GM23338 (cell line): ENCODE data around the gene MYH6.

Experiments used
- CREB1 ChIP-seq: fragments of 250-450 bp; sonication (Bioruptor Pico); IDR thresholded peaks from 2 replicates; pipeline ENCODE4 v1.5.0; 2020; ENCODE audit warnings: low read depth, mild to moderate bottlenecking, moderate library complexity
- EZH2 ChIP-seq: fragments of 200-600 bp; sonication (generic); IDR thresholded peaks from one replicate; pipeline ENCODE4 v1.8.0; 2017; ENCODE audit warnings: antibody characterized with exemption, mild to moderate bottlenecking, low read depth; ENCODE audit not compliant: unreplicated experiment
- EZH2phosphoT487 ChIP-seq: fragments of 200-600 bp; sonication (generic); IDR thresholded peaks from one replicate; pipeline ENCODE4 v1.8.1; 2018; ENCODE audit warnings: antibody characterized with exemption; ENCODE audit not compliant: unreplicated experiment
- JUNB ChIP-seq: IDR thresholded peaks from one replicate; pipeline ENCODE4 v1.6.1; 2016; ENCODE audit warnings: antibody characterized with exemption; ENCODE audit not compliant: unreplicated experiment
- NANOG ChIP-seq: IDR thresholded peaks from 2 replicates; pipeline ENCODE4 v1.6.1; 2016; ENCODE audit warnings: antibody characterized with exemption, borderline replicate concordance
- POLR2AphosphoS5 ChIP-seq: IDR thresholded peaks from 2 replicates; pipeline ENCODE4 v1.6.1; 2016; ENCODE audit warnings: antibody characterized with exemption, low read depth
- STAT1 ChIP-seq: IDR thresholded peaks from one replicate; pipeline ENCODE4 v1.6.1; 2016; ENCODE audit warnings: antibody characterized with exemption; ENCODE audit not compliant: unreplicated experiment
- ZNF114 ChIP-seq: fragments of 250-450 bp; sonication (Bioruptor Pico); IDR thresholded peaks from 2 replicates; pipeline ENCODE4 v1.5.0; 2020; ENCODE audit warnings: mild to moderate bottlenecking, moderate library complexity
- ZNF331 ChIP-seq: fragments of 250-450 bp; sonication (Bioruptor Pico); IDR thresholded peaks from 2 replicates; pipeline ENCODE4 v1.5.0; 2020; ENCODE audit warnings: low read depth, mild to moderate bottlenecking, moderate library complexity
- TF ChIP-seq, protein P1 (sequence below), 2 experiments: fragments of 200-600 bp in 1 of 2; sonication (generic) in 1 of 2; conservative IDR thresholded peaks; 2 replicates each; pipeline versions ENCODE4 v1.5.1 to v1.6.1; 2016 to 2017; ENCODE audit warnings: antibody characterized with exemption in 2 of 2, low read depth in 2 of 2, mild to moderate bottlenecking in 2 of 2, moderate library complexity in 1 of 2
- TF ChIP-seq, protein P2 (sequence below): IDR thresholded peaks from one replicate; pipeline ENCODE4 v1.6.1; 2018; ENCODE audit warnings: antibody characterized with exemption; ENCODE audit not compliant: unreplicated experiment
- TF ChIP-seq, protein P3 (sequence below): IDR thresholded peaks from 2 replicates; pipeline ENCODE4 v1.6.1; 2016; ENCODE audit warnings: antibody characterized with exemption
- TF ChIP-seq, protein P4 (sequence below): fragments of 250-450 bp; sonication (Bioruptor Pico); IDR thresholded peaks from 2 replicates; pipeline ENCODE4 v1.5.0; 2020; ENCODE audit warnings: mild to moderate bottlenecking, moderate library complexity

DNA sequence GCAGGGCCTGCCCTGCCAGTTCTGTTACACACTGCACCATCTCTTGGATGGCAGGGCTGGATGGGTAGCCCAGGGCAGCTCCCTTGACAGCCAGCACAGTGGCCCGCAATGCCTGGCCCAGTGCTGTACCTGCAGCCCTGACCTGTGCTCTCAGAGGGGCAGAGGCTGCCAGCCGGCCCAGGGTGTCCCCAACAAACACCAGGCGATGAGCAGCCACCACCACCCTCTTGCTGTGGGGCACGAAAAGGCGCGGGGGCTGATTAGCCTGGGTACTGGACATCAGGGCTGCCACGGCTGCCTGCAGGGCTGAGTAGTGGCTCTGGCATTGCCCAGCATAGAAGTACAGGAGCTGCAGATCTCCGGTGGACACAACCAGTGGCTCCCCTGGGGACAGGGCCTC, 50.8 kb downstream of the MYH6 start:
- TF ChIP-seq, protein P1, sequence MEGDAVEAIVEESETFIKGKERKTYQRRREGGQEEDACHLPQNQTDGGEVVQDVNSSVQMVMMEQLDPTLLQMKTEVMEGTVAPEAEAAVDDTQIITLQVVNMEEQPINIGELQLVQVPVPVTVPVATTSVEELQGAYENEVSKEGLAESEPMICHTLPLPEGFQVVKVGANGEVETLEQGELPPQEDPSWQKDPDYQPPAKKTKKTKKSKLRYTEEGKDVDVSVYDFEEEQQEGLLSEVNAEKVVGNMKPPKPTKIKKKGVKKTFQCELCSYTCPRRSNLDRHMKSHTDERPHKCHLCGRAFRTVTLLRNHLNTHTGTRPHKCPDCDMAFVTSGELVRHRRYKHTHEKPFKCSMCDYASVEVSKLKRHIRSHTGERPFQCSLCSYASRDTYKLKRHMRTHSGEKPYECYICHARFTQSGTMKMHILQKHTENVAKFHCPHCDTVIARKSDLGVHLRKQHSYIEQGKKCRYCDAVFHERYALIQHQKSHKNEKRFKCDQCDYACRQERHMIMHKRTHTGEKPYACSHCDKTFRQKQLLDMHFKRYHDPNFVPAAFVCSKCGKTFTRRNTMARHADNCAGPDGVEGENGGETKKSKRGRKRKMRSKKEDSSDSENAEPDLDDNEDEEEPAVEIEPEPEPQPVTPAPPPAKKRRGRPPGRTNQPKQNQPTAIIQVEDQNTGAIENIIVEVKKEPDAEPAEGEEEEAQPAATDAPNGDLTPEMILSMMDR (conservative IDR thresholded peaks at IDR 0.05; ENCODE audit: low read depth in 2 of 2): no peak
- TF ChIP-seq POLR2AphosphoS5 (no peak), EZH2 (no peak), CREB1 (CRISPR knock-in tag) (no peak), NANOG (no peak), EZH2phosphoT487 (no peak), STAT1 (no peak), JUNB (no peak), ZNF331 (CRISPR knock-in tag) (no peak), ZNF114 (CRISPR knock-in tag) (no peak)
- TF ChIP-seq, protein P2, sequence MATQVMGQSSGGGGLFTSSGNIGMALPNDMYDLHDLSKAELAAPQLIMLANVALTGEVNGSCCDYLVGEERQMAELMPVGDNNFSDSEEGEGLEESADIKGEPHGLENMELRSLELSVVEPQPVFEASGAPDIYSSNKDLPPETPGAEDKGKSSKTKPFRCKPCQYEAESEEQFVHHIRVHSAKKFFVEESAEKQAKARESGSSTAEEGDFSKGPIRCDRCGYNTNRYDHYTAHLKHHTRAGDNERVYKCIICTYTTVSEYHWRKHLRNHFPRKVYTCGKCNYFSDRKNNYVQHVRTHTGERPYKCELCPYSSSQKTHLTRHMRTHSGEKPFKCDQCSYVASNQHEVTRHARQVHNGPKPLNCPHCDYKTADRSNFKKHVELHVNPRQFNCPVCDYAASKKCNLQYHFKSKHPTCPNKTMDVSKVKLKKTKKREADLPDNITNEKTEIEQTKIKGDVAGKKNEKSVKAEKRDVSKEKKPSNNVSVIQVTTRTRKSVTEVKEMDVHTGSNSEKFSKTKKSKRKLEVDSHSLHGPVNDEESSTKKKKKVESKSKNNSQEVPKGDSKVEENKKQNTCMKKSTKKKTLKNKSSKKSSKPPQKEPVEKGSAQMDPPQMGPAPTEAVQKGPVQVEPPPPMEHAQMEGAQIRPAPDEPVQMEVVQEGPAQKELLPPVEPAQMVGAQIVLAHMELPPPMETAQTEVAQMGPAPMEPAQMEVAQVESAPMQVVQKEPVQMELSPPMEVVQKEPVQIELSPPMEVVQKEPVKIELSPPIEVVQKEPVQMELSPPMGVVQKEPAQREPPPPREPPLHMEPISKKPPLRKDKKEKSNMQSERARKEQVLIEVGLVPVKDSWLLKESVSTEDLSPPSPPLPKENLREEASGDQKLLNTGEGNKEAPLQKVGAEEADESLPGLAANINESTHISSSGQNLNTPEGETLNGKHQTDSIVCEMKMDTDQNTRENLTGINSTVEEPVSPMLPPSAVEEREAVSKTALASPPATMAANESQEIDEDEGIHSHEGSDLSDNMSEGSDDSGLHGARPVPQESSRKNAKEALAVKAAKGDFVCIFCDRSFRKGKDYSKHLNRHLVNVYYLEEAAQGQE: no peak
- TF ChIP-seq, protein P3, sequence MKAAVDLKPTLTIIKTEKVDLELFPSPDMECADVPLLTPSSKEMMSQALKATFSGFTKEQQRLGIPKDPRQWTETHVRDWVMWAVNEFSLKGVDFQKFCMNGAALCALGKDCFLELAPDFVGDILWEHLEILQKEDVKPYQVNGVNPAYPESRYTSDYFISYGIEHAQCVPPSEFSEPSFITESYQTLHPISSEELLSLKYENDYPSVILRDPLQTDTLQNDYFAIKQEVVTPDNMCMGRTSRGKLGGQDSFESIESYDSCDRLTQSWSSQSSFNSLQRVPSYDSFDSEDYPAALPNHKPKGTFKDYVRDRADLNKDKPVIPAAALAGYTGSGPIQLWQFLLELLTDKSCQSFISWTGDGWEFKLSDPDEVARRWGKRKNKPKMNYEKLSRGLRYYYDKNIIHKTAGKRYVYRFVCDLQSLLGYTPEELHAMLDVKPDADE: no peak
- TF ChIP-seq, protein P4, sequence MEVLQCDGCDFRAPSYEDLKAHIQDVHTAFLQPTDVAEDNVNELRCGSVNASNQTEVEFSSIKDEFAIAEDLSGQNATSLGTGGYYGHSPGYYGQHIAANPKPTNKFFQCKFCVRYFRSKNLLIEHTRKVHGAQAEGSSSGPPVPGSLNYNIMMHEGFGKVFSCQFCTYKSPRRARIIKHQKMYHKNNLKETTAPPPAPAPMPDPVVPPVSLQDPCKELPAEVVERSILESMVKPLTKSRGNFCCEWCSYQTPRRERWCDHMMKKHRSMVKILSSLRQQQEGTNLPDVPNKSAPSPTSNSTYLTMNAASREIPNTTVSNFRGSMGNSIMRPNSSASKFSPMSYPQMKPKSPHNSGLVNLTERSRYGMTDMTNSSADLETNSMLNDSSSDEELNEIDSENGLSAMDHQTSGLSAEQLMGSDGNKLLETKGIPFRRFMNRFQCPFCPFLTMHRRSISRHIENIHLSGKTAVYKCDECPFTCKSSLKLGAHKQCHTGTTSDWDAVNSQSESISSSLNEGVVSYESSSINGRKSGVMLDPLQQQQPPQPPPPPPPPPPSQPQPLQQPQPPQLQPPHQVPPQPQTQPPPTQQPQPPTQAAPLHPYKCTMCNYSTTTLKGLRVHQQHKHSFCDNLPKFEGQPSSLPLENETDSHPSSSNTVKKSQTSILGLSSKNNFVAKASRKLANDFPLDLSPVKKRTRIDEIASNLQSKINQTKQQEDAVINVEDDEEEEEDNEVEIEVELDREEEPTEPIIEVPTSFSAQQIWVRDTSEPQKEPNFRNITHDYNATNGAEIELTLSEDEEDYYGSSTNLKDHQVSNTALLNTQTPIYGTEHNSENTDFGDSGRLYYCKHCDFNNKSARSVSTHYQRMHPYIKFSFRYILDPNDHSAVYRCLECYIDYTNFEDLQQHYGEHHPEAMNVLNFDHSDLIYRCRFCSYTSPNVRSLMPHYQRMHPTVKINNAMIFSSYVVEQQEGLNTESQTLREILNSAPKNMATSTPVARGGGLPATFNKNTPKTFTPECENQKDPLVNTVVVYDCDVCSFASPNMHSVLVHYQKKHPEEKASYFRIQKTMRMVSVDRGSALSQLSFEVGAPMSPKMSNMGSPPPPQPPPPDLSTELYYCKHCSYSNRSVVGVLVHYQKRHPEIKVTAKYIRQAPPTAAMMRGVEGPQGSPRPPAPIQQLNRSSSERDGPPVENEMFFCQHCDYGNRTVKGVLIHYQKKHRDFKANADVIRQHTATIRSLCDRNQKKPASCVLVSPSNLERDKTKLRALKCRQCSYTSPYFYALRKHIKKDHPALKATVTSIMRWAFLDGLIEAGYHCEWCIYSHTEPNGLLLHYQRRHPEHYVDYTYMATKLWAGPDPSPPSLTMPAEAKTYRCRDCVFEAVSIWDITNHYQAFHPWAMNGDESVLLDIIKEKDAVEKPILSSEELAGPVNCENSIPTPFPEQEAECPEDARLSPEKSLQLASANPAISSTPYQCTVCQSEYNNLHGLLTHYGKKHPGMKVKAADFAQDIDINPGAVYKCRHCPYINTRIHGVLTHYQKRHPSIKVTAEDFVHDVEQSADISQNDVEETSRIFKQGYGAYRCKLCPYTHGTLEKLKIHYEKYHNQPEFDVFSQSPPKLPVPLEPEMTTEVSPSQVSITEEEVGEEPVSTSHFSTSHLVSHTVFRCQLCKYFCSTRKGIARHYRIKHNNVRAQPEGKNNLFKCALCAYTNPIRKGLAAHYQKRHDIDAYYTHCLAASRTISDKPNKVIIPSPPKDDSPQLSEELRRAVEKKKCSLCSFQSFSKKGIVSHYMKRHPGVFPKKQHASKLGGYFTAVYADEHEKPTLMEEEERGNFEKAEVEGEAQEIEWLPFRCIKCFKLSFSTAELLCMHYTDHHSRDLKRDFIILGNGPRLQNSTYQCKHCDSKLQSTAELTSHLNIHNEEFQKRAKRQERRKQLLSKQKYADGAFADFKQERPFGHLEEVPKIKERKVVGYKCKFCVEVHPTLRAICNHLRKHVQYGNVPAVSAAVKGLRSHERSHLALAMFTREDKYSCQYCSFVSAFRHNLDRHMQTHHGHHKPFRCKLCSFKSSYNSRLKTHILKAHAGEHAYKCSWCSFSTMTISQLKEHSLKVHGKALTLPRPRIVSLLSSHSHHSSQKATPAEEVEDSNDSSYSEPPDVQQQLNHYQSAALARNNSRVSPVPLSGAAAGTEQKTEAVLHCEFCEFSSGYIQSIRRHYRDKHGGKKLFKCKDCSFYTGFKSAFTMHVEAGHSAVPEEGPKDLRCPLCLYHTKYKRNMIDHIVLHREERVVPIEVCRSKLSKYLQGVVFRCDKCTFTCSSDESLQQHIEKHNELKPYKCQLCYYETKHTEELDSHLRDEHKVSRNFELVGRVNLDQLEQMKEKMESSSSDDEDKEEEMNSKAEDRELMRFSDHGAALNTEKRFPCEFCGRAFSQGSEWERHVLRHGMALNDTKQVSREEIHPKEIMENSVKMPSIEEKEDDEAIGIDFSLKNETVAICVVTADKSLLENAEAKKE (CRISPR knock-in tag): no peak
